Right lobe of liver (tissue), 6 donors: ENCODE results near the gene MSX1. TPM values are rescaled to one million over a fixed set of nuclear protein-coding genes. Genes with fewer than 3 reads are reported as not detected.

Source experiments
- ATAC-seq, 4 donors: fragments of 200-7000 bp; cut with Tn5 transposase; one replicate each; pipeline ENCODE4 v1.9.1; 2020; ENCODE audit warnings: mild to moderate bottlenecking in 4 of 4, moderate library complexity in 4 of 4
- DNase-seq, 3 donors: peaks; one replicate each; pipeline ENCODE4 v3.0.0-alpha.2; 2020
- H3K27ac ChIP-seq, 3 donors: fragments of 200-600 bp; one replicate each; pipeline ENCODE4 v1.8.0; 2022
- H3K27me3 ChIP-seq, 2 donors: fragments of 200-600 bp; one replicate each; pipeline ENCODE4 v1.8.0; 2022
- H3K36me3 ChIP-seq, 4 donors: fragments of 200-600 bp; sonication (generic) in 1 of 4; one replicate each; pipeline versions ENCODE4 v1.5.1 to v1.8.0; 2017 to 2022; ENCODE audit warnings: control low read depth in 1 of 4
- H3K4me1 ChIP-seq, 4 donors: fragments of 200-600 bp; sonication (generic) in 1 of 4; one replicate each; pipeline versions ENCODE4 v1.5.1 to v1.8.0; 2017 to 2022; ENCODE audit warnings: control low read depth in 1 of 4
- H3K4me3 ChIP-seq, 3 donors: fragments of 200-600 bp; one replicate each; pipeline ENCODE4 v1.8.0; 2022
- H3K9me3 ChIP-seq, 4 donors: fragments of 200-600 bp; sonication (generic) in 1 of 4; one replicate each; pipeline versions ENCODE4 v1.5.1 to v1.8.0; 2017 to 2022; ENCODE audit warnings: control low read depth in 1 of 4
- CTCF ChIP-seq, 4 donors: fragments of 200-600 bp in 3 of 4; fragments of 450-650 bp in 1 of 4; IDR thresholded peaks; one replicate each; pipeline versions ENCODE4 v1.5.1 to v1.8.0; 2016 to 2022; ENCODE audit warnings: antibody characterized with exemption in 4 of 4, mild to moderate bottlenecking in 2 of 4
- WGBS: methylation state at CpG from one replicate; pipeline ENCODE4 v1.1.6; 2018; ENCODE audit warnings: low coverage, low lambda C conversion rate; ENCODE audit not compliant: insufficient coverage; ENCODE audit errors: missing lambda C conversion rate; 5-methylcytosine and 5-hydroxymethylcytosine counted together
- intact Hi-C, 2 donors: fragments of 100-400 bp; cut with DNase I; formaldehyde crosslinking; loops; one replicate each; pipeline versions ENCODE4 v1.11.2 to v1.14.1; 2022
- total RNA-seq, 6 experiments: library from RNA; depleted of rRNA in 2 of 6; stranded (reverse); fragments of >200 nt in 2 of 6; fragmentation: NEBNext Ultra II Directional in 3 of 6; extraction: Animal tissue kit (Norgen Biotek cat#: 25700) in 3 of 6; gene quantifications; one replicate each; pipeline versions ENCODE4 v1.1.0 to v1.2.4, GENCODE V29; 2016 to 2023
- donor health status: DM: no; HTN: yes; CAD: no.
- donor health status: DM: no; HTN: no; CAD: no.
- donor health status: DM: no; HTN: no; CAD: no.
- donor health status: DM: no; HTN: yes; CAD: no.
- donor health status: DM: no; HTN: yes; CAD: no.

The MSX1 gene
- total RNA-seq, 6 experiments from 2014 or later: 0.15 to 0.62 (median 0.31) TPM

- no peak overlapping the region for H3K4me3 ChIP-seq
- no peak for TF ChIP-seq CTCF (IDR thresholded peaks at IDR 0.05)
- intact Hi-C loops: no loop called here
Measured at GRCh38 chr4:4913147-4913561, 53.7 kb downstream of the MSX1 start.

More at GRCh38 chr4:4913147-4913561, 53.7 kb downstream of the MSX1 start:
- no peaks in the 10 kb centered on the region for H3K4me1 ChIP-seq
- H3K27ac ChIP-seq: no peak overlapping the region
- ATAC-seq: no peak
- no peaks in the 10 kb centered on the region for H3K9me3 ChIP-seq
- H3K36me3 ChIP-seq: no peaks in the 10 kb centered on the region
- no peaks in the 10 kb centered on the region for H3K27me3 ChIP-seq
- WGBS: 67% methylated on average over 2 of the region's 2 CpGs
- DNase-seq: no peak

Other genes starting within 250 kb of the MSX1 start
- gene CYTL1, start 159.8 kb downstream of the MSX1 start, total RNA-seq: under 1 TPM in 1 of 6 experiments, not detected in 5; 0.20 TPM
- gene STK32B, start 191.8 kb downstream of the MSX1 start, total RNA-seq: under 1 TPM in 2 of 6 experiments, not detected in 4; 0.05 to 0.07 TPM